GM21526 (cell line): ENCODE measurements around the gene VAPB.

ENCODE experiments used
- ATAC-seq: cut with Tn5 transposase; IDR thresholded peaks from one replicate; pipeline ENCODE4 v1.9.1; 2021; ENCODE audit warnings: moderate library complexity; ENCODE audit not compliant: unreplicated experiment, low FRiP score

Gene VAPB

GRCh38 chr20:58498470-58499068 is 109.5 kb downstream of the VAPB start:
- ATAC-seq = no peak

GRCh38 chr20:58500256-58500655 is 111.2 kb downstream of the VAPB start:
- ATAC-seq = no peak
